GM21786 (cell line): ENCODE data around the gene LSM12.

Experiments
- ATAC-seq: cut with Tn5 transposase; IDR thresholded peaks from one replicate; pipeline ENCODE4 v1.9.1; 2021; ENCODE audit not compliant: unreplicated experiment

The LSM12 gene

GRCh38 chr17:44095647-44096496 lies 29.4 kb upstream of the LSM12 start:
- peak; percentile 50 for ATAC-seq

- no peak for ATAC-seq
These were observed 28.8 kb upstream of the LSM12 start for GRCh38 chr17:44095388-44095646.

- no peak for ATAC-seq
These were observed 28.4 kb upstream of the LSM12 start for GRCh38 chr17:44094701-44095387.

GRCh38 chr17:44093231-44093900 lies 26.9 kb upstream of the LSM12 start:
- no peak for ATAC-seq

- no peak for ATAC-seq
These were observed 25.6 kb upstream of the LSM12 start for GRCh38 chr17:44092051-44092450.

GRCh38 chr17:44091200-44091997 lies 24.9 kb upstream of the LSM12 start:
- ATAC-seq: no peak

- ATAC-seq: no peak
These were observed 21.8 kb upstream of the LSM12 start for GRCh38 chr17:44088254-44088653.

- ATAC-seq: no peak
These were observed 20.8 kb upstream of the LSM12 start for GRCh38 chr17:44087319-44087718.

GRCh38 chr17:44086364-44087311 lies 20.2 kb upstream of the LSM12 start:
- no peak for ATAC-seq

GRCh38 chr17:44085908-44086307 lies 19.4 kb upstream of the LSM12 start:
- no peak for ATAC-seq

- no peak for ATAC-seq
These were observed 18.4 kb upstream of the LSM12 start for GRCh38 chr17:44084921-44085320.

GRCh38 chr17:44084131-44084538 lies 17.7 kb upstream of the LSM12 start:
- no peak for ATAC-seq

- ATAC-seq: no peak
These were observed 16.9 kb upstream of the LSM12 start for GRCh38 chr17:44083250-44083849.

- ATAC-seq: no peak
These were observed 15.9 kb upstream of the LSM12 start for GRCh38 chr17:44082256-44082927.

- ATAC-seq: no peak
These were observed 15.2 kb upstream of the LSM12 start for GRCh38 chr17:44081681-44082080.

- ATAC-seq: no peak
These were observed 13.7 kb upstream of the LSM12 start for GRCh38 chr17:44079877-44080821.

GRCh38 chr17:44078412-44078811 lies 11.9 kb upstream of the LSM12 start:
- no peak for ATAC-seq

GRCh38 chr17:44077595-44077909 lies 11.1 kb upstream of the LSM12 start:
- ATAC-seq: no peak
